ENCODE results near the gene GABRR3.
A peak's percentile ranks its signal among the peaks of the same experiment; 100 is the strongest.

The GABRR3 gene

DNA sequence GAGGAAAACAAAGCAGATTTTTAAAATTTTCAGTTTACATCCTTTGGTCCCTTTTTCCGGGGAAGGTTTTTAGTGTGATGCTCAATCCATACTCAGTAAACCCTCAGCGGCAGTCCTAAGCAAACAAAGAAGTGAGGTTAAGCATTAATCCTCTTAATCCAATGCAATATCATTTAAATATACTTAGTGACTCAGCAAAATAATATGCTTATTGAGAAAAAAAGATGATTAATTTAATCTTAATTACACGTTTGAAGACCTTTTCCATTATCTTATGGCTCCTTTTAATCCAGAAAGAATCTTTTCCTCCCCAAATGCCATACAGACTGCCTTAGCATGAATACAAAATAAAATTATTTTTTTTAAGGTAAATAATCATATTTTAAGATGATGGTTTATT is at the start of gene GABRR3:
Gene GABRR3, minus strand, starts transcription at position 108 of the 400 bp plus-strand sequence. CDS start 328 bp downstream, outside the sequence.
- DNase-seq = no peak

- no peak for DNase-seq
These were observed 38.4 kb upstream of the GABRR3 start for GRCh38 chr3:98073486-98073885.

DNA sequence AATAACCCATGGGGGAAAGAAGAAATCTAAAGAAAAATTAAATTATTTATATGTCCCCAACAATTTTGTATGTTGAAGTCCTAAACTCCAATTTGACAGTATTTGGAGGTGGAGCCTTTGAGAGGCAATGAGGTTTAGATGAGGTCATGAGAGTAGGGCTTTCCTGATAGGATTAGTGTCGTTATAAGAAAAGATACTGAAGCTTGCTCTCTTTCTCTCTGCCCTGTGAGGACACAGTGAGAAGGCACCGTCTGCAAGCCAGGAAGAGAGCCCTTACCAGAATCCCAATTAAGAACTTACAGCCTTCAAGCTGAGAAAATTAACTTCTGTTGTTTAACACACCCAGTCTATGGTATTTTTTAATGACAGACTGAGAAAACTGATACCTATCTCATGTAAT is 35.7 kb upstream of the GABRR3 start:
- no peak for DNase-seq

DNA sequence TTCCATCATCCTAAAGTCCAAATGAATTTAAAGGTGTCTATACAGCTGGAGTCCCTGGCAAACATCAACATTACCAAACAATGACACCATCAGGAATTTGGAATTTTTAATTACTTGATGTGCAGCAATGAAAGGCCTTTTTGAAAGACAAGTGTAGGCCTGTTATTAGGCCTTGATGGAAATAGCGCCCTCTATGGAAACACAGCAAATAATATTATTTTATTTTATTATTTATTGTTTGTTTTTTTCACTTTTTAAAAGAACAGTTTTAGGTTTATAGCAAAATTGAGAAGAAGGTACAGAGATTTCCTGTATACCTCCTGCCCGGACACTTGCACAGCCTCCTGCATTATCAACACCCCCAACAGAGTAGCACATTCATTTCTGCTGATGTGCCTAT is 33.7 kb upstream of the GABRR3 start:
- no peak for DNase-seq

- no peak for DNase-seq
These were observed 23.3 kb upstream of the GABRR3 start for GRCh38 chr3:98058244-98058960.

DNA sequence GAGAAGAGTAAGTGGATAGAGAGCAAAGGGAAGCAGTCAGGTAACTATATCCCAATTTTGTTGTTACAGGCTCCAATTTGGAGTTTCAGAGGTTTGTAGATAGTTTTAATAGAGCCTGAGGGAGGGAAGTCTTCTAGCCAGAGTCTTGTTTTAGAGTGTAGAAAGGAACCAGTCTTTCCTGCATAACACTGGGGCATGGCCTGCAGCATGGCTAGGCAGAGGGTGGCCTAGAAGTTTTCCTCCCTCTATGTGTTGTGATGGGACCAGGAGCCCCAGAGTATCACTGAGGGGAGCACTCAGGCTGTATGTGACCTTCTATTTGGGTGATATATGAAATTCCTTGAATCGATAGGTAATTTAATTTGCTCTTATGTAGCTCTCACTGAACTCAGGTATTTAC is 22.5 kb upstream of the GABRR3 start:
- DNase-seq = no peak

GRCh38 chr3:98056035-98056434 is 20.9 kb upstream of the GABRR3 start:
- DNase-seq = no peak

- no peak for DNase-seq
These were observed 14.2 kb upstream of the GABRR3 start for GRCh38 chr3:98049271-98049670.

- no peak for DNase-seq
These were observed 13.5 kb upstream of the GABRR3 start for GRCh38 chr3:98048586-98048985.

GRCh38 chr3:98041350-98041749 is 6.2 kb upstream of the GABRR3 start:
- DNase-seq = no peak

- peak; percentile 87 for DNase-seq
These were observed 4.4 kb upstream of the GABRR3 start for GRCh38 chr3:98039322-98040024.

DNA sequence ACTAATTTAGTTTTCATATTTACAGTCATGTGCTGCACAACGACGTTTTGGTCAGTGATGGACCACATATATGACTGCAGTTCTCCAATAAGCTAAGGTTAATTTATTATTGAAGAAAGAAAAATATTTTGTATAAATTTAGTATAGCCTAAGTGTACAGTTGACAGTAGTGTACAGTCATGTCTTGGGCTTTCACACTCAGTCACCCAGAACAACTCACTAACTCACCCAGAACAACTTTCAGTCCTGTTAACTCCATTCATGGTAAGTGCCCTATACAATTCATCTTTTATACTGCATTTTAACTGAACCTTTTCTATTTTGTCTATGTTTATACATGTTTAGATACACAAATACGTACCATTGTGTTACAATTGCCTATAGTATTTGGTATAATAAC is 3.8 kb upstream of the GABRR3 start:
- no peak for DNase-seq

DNA sequence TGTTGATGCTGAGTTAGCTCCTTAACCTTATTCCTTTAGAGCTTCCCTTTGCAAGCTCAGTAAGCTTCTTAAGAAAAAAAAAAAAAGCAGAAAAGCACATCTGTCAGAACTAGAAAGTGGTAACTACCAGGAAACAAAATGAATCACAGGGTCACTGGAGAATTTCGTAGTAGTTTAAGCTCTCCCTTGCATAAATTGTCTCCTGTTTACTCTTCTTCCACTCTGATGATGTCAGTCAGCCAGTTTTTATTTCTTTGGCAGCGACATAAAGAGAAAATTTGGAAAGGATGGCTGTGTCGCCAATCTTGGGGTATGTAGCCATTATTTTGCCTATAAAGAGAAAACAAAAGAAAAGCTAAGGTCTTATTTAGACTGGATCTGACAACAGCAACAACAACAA is 3.2 kb upstream of the GABRR3 start:
- DNase-seq = no peak

- DNase-seq = no peak
These were observed 629 bp downstream of the GABRR3 start for GRCh38 chr3:98034486-98034885.

DNA sequence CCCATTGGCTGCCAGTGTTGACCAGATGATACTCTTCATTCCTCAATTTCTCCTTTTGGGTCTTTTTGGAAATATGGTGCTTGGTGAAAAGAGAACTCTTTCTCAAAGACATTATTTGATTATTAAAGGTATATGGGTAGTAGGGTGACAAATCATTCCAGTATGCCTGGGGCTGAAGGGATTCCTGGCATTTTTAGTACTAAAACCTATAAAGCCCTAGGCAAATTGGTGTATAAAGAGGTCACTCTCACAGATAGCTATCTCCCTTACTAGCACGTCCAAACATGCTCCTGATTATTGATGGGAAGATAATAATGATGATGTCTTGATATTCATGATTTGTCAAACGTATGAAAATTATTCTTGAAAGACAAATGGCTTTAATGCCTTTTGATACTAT is 1.1 kb downstream of the GABRR3 start:
- no peak for DNase-seq

DNA sequence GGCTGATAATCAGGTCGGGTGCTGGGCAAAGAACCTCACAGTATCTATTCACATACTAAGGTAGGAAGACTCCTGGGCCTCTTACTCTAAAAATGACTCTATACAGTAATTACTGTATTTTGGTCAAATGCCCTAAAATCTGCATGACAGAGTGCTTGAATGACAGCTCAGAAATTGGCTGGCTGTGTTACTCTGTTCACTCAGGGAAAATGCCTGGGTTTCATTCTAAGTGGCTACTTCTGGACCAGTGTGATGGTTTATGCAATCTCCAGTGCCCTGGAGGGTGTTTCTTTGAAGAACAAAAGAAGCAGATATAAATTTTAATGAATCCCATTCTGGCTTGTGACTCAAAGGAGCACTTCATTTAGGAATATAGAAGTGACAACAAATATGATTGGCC is 2.2 kb downstream of the GABRR3 start:
- DNase-seq = no peak

DNA sequence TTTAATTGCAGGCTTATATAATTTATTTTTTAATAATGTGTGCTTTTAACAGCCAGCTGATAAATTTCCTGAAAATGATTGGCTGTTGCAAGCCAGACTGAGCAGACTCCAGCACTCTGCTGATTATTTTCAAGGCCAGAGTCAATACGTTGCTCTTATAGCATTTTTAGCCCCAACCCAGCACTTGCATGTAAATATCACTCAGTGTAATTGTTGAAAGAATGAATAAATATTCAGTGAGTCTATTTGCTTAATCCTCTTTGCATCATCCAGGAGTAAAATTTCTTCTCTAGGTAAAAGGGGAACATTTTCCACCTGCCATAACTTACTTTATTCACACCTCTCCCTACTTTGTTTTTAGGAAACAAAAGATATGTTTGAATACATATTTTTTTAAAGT is 2.9 kb downstream of the GABRR3 start:
- no peak for DNase-seq

DNA sequence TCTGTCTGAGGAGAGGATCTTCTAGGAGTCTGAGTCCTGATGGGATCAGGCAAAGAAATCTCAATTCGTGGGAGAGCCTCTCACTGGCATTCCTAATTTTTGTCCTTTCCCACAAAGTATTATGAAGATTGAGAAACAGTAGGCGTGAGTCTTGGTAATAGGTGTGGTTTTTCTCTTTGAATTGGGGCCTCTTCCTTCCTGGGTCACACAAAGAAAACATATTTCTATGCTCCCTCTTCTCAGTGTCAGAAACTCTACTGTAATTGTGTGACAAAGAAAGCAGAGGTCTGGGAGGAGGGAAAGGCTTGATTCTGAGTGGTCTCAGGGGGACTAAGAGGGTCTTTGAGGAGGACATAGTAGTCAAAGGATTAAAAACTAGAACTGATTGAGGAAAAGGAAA is 6.0 kb downstream of the GABRR3 start:
- DNase-seq = peak; percentile 8

DNA sequence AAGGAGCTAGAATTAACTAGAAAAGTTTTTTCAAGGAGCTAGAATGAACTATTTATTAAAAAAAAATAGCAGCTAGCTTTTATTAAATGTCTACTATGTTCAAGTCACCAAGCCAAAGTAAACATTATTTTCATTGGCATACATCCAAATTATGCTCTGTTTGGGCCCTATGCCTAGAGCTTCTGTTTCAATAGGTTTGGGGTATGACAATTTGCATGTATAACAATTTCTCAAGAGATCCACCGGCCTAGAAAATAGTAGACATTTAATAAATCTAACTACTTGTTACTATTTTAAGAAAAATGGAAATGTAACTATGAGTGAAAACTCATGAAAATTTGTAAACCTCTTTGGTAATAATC is 8.0 kb downstream of the GABRR3 start:
- no peak for DNase-seq

DNA sequence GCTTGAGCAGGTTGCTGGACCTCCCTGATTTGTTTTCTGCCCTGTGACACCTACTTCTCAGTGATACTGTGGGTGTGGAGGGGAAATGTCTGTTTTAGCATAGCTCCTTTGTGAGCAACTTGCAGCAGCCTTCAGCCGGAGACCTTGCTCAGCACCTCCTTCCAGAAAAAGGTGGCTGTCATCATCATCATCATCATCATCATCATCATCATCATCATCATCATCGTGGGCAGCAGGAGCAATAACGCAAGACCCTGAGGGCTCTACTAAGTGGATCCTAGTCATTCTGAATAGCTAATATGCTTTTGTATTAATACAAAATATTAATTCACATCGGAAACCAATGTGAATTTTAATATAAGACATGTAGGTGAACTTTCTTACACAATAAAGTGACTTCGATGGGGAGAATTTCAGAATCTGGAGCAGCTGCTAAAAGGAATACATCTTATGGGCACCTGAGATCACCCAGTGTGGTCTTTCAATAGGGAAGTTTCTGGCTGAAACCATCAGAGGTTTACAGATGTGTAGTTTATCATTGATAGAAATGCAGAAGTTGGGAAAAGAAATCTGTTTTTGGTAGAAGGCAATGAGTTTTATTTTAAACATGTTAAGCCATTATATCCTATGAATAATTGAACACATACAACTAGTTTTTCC is 8.6 kb downstream of the GABRR3 start:
- no peak for DNase-seq

DNA sequence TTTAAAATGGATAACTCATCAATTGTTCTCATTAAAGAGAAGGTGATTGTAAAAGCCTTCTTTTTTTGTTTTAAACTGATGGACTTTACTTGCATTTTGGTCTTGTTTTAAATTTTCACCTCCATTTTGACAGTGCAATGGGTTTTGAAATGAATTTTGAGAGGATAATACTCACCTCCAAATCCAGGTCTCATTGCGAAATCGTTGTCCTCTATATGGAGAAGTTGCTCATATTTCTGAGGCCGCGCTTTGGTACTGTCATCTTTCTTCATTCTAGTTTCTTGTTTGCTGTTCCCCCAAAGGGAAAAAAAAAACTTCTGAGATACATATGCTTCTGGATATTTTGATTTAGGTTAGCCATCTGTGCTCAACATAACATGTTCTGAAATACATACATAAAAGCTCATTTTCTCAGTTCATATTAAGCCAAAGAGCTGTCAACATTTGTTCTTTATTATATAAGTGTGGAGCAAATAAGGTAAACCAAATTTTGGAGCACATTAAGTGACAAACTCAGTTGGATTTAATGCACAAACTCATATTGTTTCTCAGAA is 9.6 kb downstream of the GABRR3 start:
- DNase-seq = no peak

- DNase-seq = peak; percentile 86
These were observed 11.9 kb downstream of the GABRR3 start for GRCh38 chr3:98022978-98023820.

Data from CD4-positive, alpha-beta T cell treated with Interleukin-21 for 1 hour (primary cell).